H1 (cell line): ENCODE data around the gene SLC6A3. TPM values are rescaled to one million over a fixed set of nuclear protein-coding genes. Genes with fewer than 3 reads are reported as not detected.

Experiments
- CTCF ChIA-PET: fragments of 300-600 bp; sonication (Branson Sonifier 250); formaldehyde crosslinking; loops from one replicate; lab custom pipeline; 2021; ENCODE audit not compliant: partially characterized antibody; lab: Charles Lee
- POLR2A ChIA-PET: fragments of 300-600 bp; sonication (Branson Sonifier 250); formaldehyde crosslinking; loops from one replicate; lab custom pipeline; 2021; ENCODE audit warnings: inconsistent platforms; ENCODE audit not compliant: partially characterized antibody; lab: Charles Lee
- DNase-seq, 2 experiments: peaks; one replicate each; pipeline versions ENCODE4 v3.0.0 to v3.0.0-alpha.2; 2010 to 2022; ENCODE audit warnings: low spot score in 2 of 2, low read depth in 1 of 2, mixed read lengths in 1 of 2
- FAIRE-seq: peaks from 2 replicates; lab custom pipeline; 2011; peaks lifted over from hg19 to GRCh38; lab: Jason Lieb, UNC
- H2AFZ ChIP-seq: 2 replicates; pipeline ENCODE4 v1.8.1; 2012; ENCODE audit warnings: low read length, inconsistent platforms
- H2AK5ac ChIP-seq: 2 replicates; pipeline ENCODE4 v1.6.1; 2013; ENCODE audit warnings: low read depth, low read length
- H2BK120ac ChIP-seq: replicated peaks from 2 replicates; pipeline ENCODE3; 2013; ENCODE audit warnings: low read depth, low read length, inconsistent platforms
- H2BK12ac ChIP-seq: 2 replicates; pipeline ENCODE4 v1.6.1; 2013; ENCODE audit warnings: low read depth, low read length
- H2BK15ac ChIP-seq: 2 replicates; pipeline ENCODE4 v1.6.1; 2013; ENCODE audit warnings: low read length
- H2BK20ac ChIP-seq: 2 replicates; pipeline ENCODE4 v1.6.1; 2013; ENCODE audit warnings: low read length
- H2BK5ac ChIP-seq: 2 replicates; pipeline ENCODE4 v1.6.1; 2013; ENCODE audit warnings: low read depth, low read length
- H3K14ac ChIP-seq: 2 replicates; pipeline ENCODE4 v1.6.1; 2013; ENCODE audit warnings: inconsistent platforms; ENCODE audit not compliant: insufficient read length
- H3K18ac ChIP-seq: 2 replicates; pipeline ENCODE4 v1.6.1; 2013; ENCODE audit warnings: low read length; ENCODE audit errors: extremely low read depth
- H3K23ac ChIP-seq: 2 replicates; pipeline ENCODE4 v1.6.1; 2013; ENCODE audit warnings: inconsistent platforms; ENCODE audit not compliant: insufficient read length
- H3K23me2 ChIP-seq: 2 replicates; pipeline ENCODE4 v1.6.1; 2013; ENCODE audit warnings: low read depth, low read length
- H3K27ac ChIP-seq: 2 replicates; pipeline ENCODE4 v1.6.1; 2011; ENCODE audit warnings: low read depth, low read length, inconsistent platforms
- H3K27me3 ChIP-seq, 4 experiments: replicated peaks in 1 of 4; 1 replicate in 1 of 4; 2 replicates in 3 of 4; pipeline versions ENCODE4 v1.6.1 to v1.8.1; 2011 to 2013; ENCODE audit warnings: low read length in 3 of 4, mild to moderate bottlenecking in 3 of 4, inconsistent platforms in 2 of 4, mixed read lengths in 2 of 4, moderate library complexity in 1 of 4; ENCODE audit not compliant: control insufficient read depth in 3 of 4, insufficient read depth in 3 of 4; ENCODE audit errors: extremely low read depth in 1 of 4
- H3K36me3 ChIP-seq, 4 experiments: 2 replicates each; pipeline versions ENCODE4 v1.6.1 to v1.8.1; 2011 to 2013; ENCODE audit warnings: mild to moderate bottlenecking in 4 of 4, low read length in 3 of 4, moderate library complexity in 2 of 4, control low read depth in 1 of 4, inconsistent platforms in 1 of 4; ENCODE audit not compliant: insufficient read depth in 4 of 4, control insufficient read depth in 2 of 4
- H3K4ac ChIP-seq: replicated peaks from 2 replicates; pipeline ENCODE3; 2013; ENCODE audit warnings: low read length, low read depth, mixed read lengths, inconsistent platforms; ENCODE audit not compliant: insufficient read length
- H3K4me1 ChIP-seq, 4 experiments: replicated peaks in 1 of 4; 1 replicate in 1 of 4; 2 replicates in 3 of 4; pipeline versions ENCODE4 v1.6.1 to v1.8.1; 2011 to 2013; ENCODE audit warnings: low read length in 3 of 4, inconsistent platforms in 2 of 4, mixed read lengths in 1 of 4; ENCODE audit not compliant: insufficient read depth in 4 of 4, control insufficient read depth in 3 of 4
- H3K4me2 ChIP-seq, 2 experiments: 2 replicates each; pipeline versions ENCODE4 v1.6.1 to v1.8.1; 2011 to 2013; ENCODE audit warnings: low read depth in 2 of 2, low read length in 2 of 2, control low read depth in 1 of 2, inconsistent platforms in 1 of 2, mild to moderate bottlenecking in 1 of 2; ENCODE audit not compliant: insufficient read depth in 1 of 2
- H3K4me3 ChIP-seq, 4 experiments: fragments of 200-600, 300-600 bp in 1 of 4; sonication (generic), shearing (Covaris generic), sonication (Bioruptor Twin) in 1 of 4; 2 replicates each; pipeline versions ENCODE4 v1.5.1 to v1.8.1; 2011 to 2016; ENCODE audit warnings: low read length in 4 of 4, low read depth in 3 of 4, control low read depth in 2 of 4, inconsistent platforms in 2 of 4, mild to moderate bottlenecking in 2 of 4, mixed read lengths in 1 of 4, moderate library complexity in 1 of 4; ENCODE audit not compliant: insufficient read depth in 2 of 4; ENCODE audit errors: extremely low read depth in 1 of 4
- H3K56ac ChIP-seq: replicated peaks from 2 replicates; pipeline ENCODE3; 2013; ENCODE audit warnings: low read depth, mild to moderate bottlenecking, mixed read lengths, low read length, inconsistent platforms; ENCODE audit not compliant: insufficient read length
- H3K79me1 ChIP-seq: 2 replicates; pipeline ENCODE4 v1.6.1; 2013; ENCODE audit warnings: low read depth, low read length, control low read depth
- H3K79me2 ChIP-seq, 2 experiments: 2 replicates each; pipeline versions ENCODE4 v1.6.1 to v1.8.1; 2012 to 2013; ENCODE audit warnings: low read length in 2 of 2, mild to moderate bottlenecking in 2 of 2, inconsistent platforms in 1 of 2; ENCODE audit not compliant: insufficient read depth in 2 of 2, control insufficient read depth in 1 of 2
- H3K9ac ChIP-seq, 4 experiments: replicated peaks in 1 of 4; 1 replicate in 1 of 4; 2 replicates in 3 of 4; pipeline versions ENCODE4 v1.6.1 to v1.8.1; 2011 to 2013; ENCODE audit warnings: low read depth in 3 of 4, low read length in 3 of 4, control low read depth in 2 of 4, mild to moderate bottlenecking in 2 of 4, moderate library complexity in 2 of 4, inconsistent platforms in 1 of 4; ENCODE audit errors: extremely low read depth in 1 of 4
- H3K9me3 ChIP-seq, 2 experiments: 2 replicates each; pipeline versions ENCODE4 v1.6.1 to v1.8.1; 2012 to 2013; ENCODE audit warnings: mild to moderate bottlenecking in 2 of 2, moderate library complexity in 2 of 2, control low read depth in 1 of 2, inconsistent platforms in 1 of 2, low read depth in 1 of 2, low read length in 1 of 2, mixed read lengths in 1 of 2; ENCODE audit not compliant: insufficient read depth in 2 of 2
- H4K20me1 ChIP-seq, 2 experiments: replicated peaks in 1 of 2; 2 replicates each; pipeline versions ENCODE3 to v1.8.1; 2011 to 2013; ENCODE audit warnings: inconsistent platforms in 2 of 2, low read length in 2 of 2, mild to moderate bottlenecking in 1 of 2; ENCODE audit not compliant: insufficient read depth in 2 of 2, control insufficient read depth in 1 of 2
- H4K5ac ChIP-seq: 2 replicates; pipeline ENCODE4 v1.6.1; 2013; ENCODE audit warnings: low read length, low read depth, mixed read lengths, inconsistent platforms; ENCODE audit not compliant: insufficient read length
- H4K8ac ChIP-seq: 2 replicates; pipeline ENCODE4 v1.8.0; 2013; ENCODE audit warnings: mild to moderate bottlenecking, moderate library complexity, low read length, inconsistent platforms; ENCODE audit not compliant: insufficient read depth; ENCODE audit errors: extremely low read depth
- H4K91ac ChIP-seq: replicated peaks from 2 replicates; pipeline ENCODE3; 2013; ENCODE audit warnings: low read length, mixed read lengths, inconsistent platforms; ENCODE audit not compliant: insufficient read length
- BACH1 ChIP-seq: IDR thresholded peaks from 2 replicates; pipeline ENCODE4 v1.6.1; 2012; ENCODE audit warnings: low read length, improper control_type of control experiment
- KDM1A ChIP-seq: fragments of 200-600, 300-600 bp; sonication (generic); IDR thresholded peaks from 2 replicates; pipeline ENCODE4 v1.7.1; 2016; ENCODE audit warnings: mild to moderate bottlenecking, low read length, borderline replicate concordance
- TCF12 ChIP-seq: IDR thresholded peaks from 2 replicates; pipeline ENCODE4 v1.6.1; 2011; ENCODE audit warnings: low read depth, mild to moderate bottlenecking, low read length
- ZNF274 ChIP-seq: IDR thresholded peaks from 2 replicates; pipeline ENCODE4 v1.7.0; 2012; ENCODE audit warnings: low read length, borderline replicate concordance; ENCODE audit errors: extremely low read depth
- WGBS, 2 experiments: shearing (Covaris generic) in 1 of 2; methylation state at CpG; one replicate each; pipeline versions ENCODE4 v1.1.6 to v1.1.7; 2013 to 2015; ENCODE audit warnings: low lambda C conversion rate in 2 of 2, mixed read lengths in 2 of 2, inconsistent platforms in 1 of 2, low coverage in 1 of 2, missing lambda C conversion rate in 1 of 2; ENCODE audit not compliant: insufficient replicate concordance in 2 of 2, insufficient coverage in 1 of 2, insufficient read length in 1 of 2; ENCODE audit errors: extremely low coverage in 1 of 2, missing lambda C conversion rate in 1 of 2; 5-methylcytosine and 5-hydroxymethylcytosine counted together
- polyA plus RNA-seq, 7 experiments: library from polyadenylated mRNA; depleted of rRNA in 3 of 7; stranded (reverse) in 5 of 7; unstranded in 2 of 7; fragments of >200 nt in 5 of 7; fragments of 200-250 nt in 2 of 7; gene quantifications; 1 replicate in 5 of 7; 2 replicates in 1 of 7; 4 replicates in 1 of 7; pipeline versions ENCODE4 v1.2.1 to v1.2.3, GENCODE V29; 2011 to 2013; ENCODE audit warnings: missing spikeins in 2 of 7, mixed read lengths in 2 of 7
- total RNA-seq: library from RNA; stranded (reverse); fragmentation: NEBNext Ultra II Directional; extraction: Animal tissue kit (Norgen Biotek cat#: 25700); gene quantifications from 2 replicates; pipeline ENCODE4 v1.2.1, GENCODE V29; 2021

Gene SLC6A3
- total and polyA plus RNA-seq, 2 of the 8 experiments (the other 6 are each of a cell fraction or from before 2014, with no cell fraction given): 0.48 to 0.91 TPM

- no peaks in the 10 kb centered on the region for H3K23me2 ChIP-seq
- no peaks in the 10 kb centered on the region for H3K36me3 ChIP-seq
- no peak overlapping the region for H2AFZ ChIP-seq
- H4K5ac ChIP-seq: no peak overlapping the region
- H4K20me1 ChIP-seq: peaks cover 0 to 3% of the 10 kb centered on the region in 2 experiments
- FAIRE-seq (no peak), DNase-seq (no peak)
- no peak overlapping the region for H2BK20ac ChIP-seq
- ChIA-PET POLR2A (no interaction called here), CTCF (interaction anchor here (1.4 to 6.5 kb wide), 2 partner anchors 12 to 28 kb away, joined by 4 to 27 read pairs; no protein-coding TSS in a partner anchor)
- H4K8ac ChIP-seq: no peak overlapping the region
- no peaks in the 10 kb centered on the region for H3K27me3 ChIP-seq
- H3K4me1 ChIP-seq: peaks cover 0 to 4% (median 0%) of the 10 kb centered on the region in 4 experiments; a peak in 1 of 7 replicates
- WGBS, 2 experiments: 84% methylated on average over 4 of the region's 4 CpGs; no CpG with 5 or more reads in 1 of the 2 experiments
- TF ChIP-seq ZNF274: no peak
- TF ChIP-seq BACH1: no peak
- TF ChIP-seq TCF12: no peak
- no peak for TF ChIP-seq KDM1A
- no peak overlapping the region for H4K91ac ChIP-seq
- H3K23ac ChIP-seq: no peak overlapping the region
- no peak overlapping the region for H3K18ac ChIP-seq
- H3K4me3 ChIP-seq: no peak overlapping the region
- H3K79me1 ChIP-seq: no peaks in the 10 kb centered on the region
- no peak overlapping the region for H2BK12ac ChIP-seq
- no peak overlapping the region for H2AK5ac ChIP-seq
- no peak overlapping the region for H3K9ac ChIP-seq
- H3K27ac ChIP-seq: no peak overlapping the region
- H3K4ac ChIP-seq: no peak overlapping the region
- no peak overlapping the region for H2BK15ac ChIP-seq
- H2BK120ac ChIP-seq: no peak overlapping the region
- no peak overlapping the region for H3K56ac ChIP-seq
- no peak overlapping the region for H2BK5ac ChIP-seq
- no peak overlapping the region for H3K4me2 ChIP-seq
- no peaks in the 10 kb centered on the region for H3K79me2 ChIP-seq
- H3K14ac ChIP-seq: no peak overlapping the region
- no peaks in the 10 kb centered on the region for H3K9me3 ChIP-seq
Observed at GRCh38 chr5:1351156-1351555, 94.1 kb downstream of the SLC6A3 start.
